GM18505 (cell line): ENCODE results near the gene AFAP1.

Source experiments
- ATAC-seq: cut with Tn5 transposase; IDR thresholded peaks from one replicate; pipeline ENCODE4 v1.9.1; 2021; ENCODE audit not compliant: unreplicated experiment
- POLR2A ChIP-seq: IDR thresholded peaks from 4 replicates; pipeline ENCODE4 v1.6.1; 2011; ENCODE audit warnings: borderline replicate concordance; ENCODE audit not compliant: insufficient read depth, insufficient read length; ENCODE audit errors: extremely low read depth

The AFAP1 gene

DNA sequence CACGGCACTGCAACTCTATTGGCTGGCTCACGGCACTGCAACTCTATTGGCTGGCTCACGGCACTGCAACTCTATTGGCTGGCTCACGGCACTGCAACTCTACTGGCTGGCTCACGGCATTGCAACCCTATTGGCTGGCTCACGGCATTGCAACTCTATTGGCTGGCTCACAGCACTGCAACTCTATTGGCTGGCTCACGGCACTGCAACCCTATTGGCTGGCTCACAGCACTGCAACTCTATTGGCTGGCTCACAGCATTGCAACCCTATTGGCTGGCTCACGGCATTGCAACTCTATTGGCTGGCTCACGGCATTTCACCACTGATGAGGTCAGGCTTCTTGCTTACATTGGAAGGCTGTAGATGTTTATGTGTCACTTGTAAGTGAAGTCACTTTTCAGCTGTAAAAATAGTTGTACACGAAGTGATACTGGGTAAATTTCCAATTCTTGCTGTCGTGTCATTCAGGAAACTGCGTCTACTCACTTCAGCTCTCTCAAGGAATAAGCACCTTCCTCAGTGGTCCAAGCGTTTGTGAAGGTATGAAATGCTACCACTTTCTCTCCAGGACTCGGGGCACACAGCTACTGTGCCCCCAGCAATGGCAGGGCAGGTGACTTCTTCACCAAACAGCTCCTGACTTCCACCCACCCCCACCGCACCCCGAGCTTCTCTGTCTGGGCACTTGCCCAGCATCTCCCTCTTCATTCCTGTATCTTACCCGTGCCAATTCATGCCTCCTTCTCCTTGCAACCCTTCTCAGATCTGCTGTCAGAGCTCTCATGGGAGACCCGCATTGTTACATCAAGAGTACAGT lies 141.3 kb downstream of the AFAP1 start:
- TF ChIP-seq POLR2A, result no peak
- no peak for ATAC-seq

GRCh38 chr4:7797330-7797729 lies 142.3 kb downstream of the AFAP1 start:
- no peak for ATAC-seq
- TF ChIP-seq POLR2A, result no peak

GRCh38 chr4:7795983-7796382 lies 143.7 kb downstream of the AFAP1 start:
- ATAC-seq, result no peak

DNA sequence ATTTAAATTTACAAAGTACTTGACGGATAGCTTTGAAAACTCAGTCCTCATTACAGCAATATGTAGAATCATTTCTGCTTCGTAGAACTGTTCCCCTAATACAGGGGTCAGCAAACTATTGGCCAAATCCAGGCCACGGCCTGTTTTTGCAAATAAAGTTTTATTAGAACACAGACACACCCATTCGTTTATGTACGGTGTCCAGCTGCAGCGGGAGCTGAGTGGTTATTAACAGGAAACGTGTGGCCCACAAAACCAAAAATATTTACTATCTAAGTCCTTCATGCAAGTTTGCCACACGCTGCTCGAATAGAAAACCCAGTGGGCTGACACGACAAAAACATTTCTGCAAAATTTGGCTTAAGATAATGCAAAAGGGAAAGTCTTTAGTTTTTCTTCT lies 146.5 kb downstream of the AFAP1 start:
- TF ChIP-seq POLR2A, result no peak
- no peak for ATAC-seq

More at GRCh38 chr4:7795983-7796382, 143.7 kb downstream of the AFAP1 start:
- TF ChIP-seq POLR2A, result no peak

DNA sequence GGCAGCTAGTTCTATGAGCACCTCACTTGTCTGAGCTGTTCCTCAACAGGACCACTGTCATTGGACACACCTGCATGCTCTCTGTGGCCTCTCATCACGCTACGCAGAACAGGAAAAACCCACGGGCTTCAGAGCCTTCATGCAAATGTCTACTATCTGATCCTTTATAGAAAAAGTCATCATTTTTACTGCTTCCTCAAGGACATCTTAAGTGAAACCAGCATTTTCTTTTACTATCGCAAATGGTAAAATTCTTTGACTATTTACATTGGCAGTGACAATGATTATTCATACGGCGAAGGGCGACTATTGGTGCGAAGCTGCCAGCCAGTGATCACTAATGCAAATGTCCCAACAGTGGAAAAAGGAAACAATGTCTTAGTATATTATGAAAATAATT lies 147.0 kb downstream of the AFAP1 start:
- peak; percentile 53 for ATAC-seq
- TF ChIP-seq POLR2A, result no peak

DNA sequence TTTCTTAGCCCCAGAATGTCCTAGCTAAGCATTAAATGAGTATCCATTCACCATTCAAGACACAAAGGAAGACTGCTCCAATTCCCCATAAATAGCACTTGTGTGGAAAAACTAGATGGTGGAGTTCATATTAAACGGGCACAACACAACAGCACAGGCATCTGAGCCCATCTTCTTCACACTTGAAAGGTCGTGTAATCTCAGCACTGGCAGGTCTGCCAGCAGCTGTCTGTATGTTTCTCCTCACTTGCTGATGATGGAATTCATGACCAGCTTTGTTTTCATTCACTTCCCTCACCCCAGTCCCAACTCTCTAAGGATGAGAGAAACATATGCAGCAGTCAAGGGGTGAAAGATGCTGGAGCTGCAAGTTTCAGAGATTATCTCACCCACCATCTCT lies 148.7 kb downstream of the AFAP1 start:
- no peak for TF ChIP-seq POLR2A
- ATAC-seq, result no peak

DNA sequence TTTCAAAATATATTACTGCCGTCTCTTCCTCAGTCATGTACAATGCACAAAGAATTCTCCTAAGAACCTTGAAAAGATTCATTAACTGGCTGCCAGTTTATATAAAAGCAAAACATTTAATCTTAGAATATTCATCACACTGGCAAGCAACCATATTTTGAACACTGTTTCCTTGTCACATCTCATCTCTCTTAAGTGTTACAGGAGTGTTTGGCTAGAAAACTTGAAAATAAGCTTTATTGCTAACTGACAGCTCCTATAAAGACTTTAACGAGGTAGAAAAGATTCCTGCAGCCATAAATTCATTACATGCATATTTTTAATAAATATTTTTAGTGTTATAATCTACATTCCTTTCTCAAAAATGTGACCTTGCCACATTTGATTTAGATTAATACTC lies 149.6 kb downstream of the AFAP1 start:
- TF ChIP-seq POLR2A, result no peak
- no peak for ATAC-seq

DNA sequence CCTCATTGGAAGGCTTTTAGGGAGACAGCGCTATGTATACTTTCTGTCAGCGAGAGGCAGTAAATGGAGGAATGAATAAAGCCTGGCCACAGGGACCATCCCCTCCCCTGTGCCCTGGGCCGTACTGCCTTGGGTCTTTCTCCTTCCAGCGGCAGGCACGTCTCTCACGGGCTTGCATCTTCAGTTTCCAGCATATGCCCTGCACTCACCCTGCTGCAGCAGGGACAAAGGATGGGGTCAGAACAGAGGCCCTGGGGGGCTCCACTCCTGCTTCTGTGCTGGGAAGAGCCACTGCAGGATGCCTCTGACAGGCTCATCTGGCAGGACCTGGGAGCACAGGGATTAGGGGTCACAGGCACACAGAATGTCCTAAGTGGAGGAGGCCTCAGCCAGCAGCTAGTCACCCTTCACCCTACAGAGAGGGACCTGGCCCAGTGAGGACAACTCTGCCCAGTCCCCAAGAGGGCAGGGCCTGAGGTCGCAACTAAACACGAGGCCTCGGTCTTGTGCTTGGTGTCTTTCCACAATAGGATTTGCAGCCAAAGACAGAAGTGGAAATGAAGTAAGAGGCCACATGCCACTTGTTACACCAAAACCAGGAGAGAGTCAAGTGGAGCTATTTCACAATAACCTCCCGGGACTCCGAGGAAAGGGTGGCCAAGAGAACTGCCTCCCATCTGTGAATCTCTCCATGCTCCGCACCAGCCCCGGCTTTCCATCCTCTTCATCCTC lies 150.8 kb downstream of the AFAP1 start:
- TF ChIP-seq POLR2A, result no peak
- no peak for ATAC-seq

DNA sequence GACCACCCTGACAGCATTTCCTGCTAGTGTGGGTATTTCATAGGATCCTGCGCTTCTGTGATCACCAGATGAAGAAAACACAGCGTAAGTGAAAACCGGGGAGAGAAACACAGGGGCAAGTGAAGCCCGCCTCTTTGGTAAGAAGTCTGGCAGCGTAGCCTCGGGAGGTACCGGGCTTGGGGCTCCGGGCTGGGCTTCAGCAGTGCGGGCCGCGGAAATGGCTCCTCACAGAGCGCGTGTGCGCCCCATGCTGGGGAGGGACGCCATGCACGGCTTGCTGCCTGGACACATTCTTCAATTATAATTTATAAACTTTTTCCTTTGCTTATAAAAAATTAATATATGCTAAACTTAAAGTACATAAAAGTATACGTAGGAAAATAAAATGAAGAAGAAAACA lies 151.5 kb downstream of the AFAP1 start:
- no peak for TF ChIP-seq POLR2A
- no peak for ATAC-seq

- no peak for ATAC-seq
- no peak for TF ChIP-seq POLR2A
Observed at GRCh38 chr4:7787681-7788141, 151.9 kb downstream of the AFAP1 start.

DNA sequence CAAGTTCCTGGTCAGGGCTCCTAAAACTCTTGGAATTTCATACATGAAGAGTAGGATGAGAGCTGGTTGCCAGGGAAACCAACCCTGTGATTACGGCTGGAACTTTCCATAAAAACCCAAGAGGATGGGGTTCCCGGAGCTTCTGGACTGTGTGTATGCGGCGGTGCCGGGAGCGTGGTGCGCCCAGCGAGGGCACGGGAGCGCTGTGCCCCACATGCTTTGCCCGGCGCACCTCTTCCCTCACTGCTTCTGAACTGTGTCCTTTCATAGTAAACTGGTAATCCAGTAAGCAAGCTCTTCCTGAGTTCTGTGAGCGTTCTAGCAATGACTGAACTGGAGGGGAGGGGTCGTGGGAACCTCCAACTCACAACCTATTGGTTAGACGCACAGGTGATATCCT lies 152.6 kb downstream of the AFAP1 start:
- no peak for ATAC-seq
- TF ChIP-seq POLR2A, result no peak

GRCh38 chr4:7786517-7786916 lies 153.1 kb downstream of the AFAP1 start:
- no peak for ATAC-seq
- TF ChIP-seq POLR2A, result no peak

DNA sequence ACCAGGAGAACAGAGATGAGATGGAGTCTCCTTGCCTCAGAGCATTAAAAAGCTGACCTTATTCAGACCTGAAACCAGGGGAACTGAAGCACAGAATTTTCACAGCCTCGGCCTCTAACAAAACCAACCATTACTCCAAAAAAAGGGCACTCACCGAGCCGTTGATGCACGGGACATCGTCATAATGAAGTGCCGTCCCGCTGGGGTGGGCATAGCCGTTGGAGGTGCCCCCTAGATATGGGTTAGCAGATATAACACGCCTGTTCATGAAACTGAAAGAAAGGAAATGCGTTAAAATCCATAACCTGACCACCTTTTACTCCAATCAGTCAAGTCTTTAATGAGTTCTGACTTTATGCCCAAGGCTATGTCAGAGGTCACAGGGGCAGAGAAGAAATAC lies 153.6 kb downstream of the AFAP1 start:
- no peak for ATAC-seq
- TF ChIP-seq POLR2A, result no peak

- no peak for ATAC-seq
- TF ChIP-seq POLR2A, result no peak
Observed at GRCh38 chr4:7785017-7785416, 154.6 kb downstream of the AFAP1 start.
